HG03097 (cell line): ENCODE measurements around the gene RPL13A.
"Not testable (repeated sequence)": the region's sequence is repeated elsewhere in the genome, so short reads cannot be mapped to it uniquely, and the experiment has no call there.

ENCODE experiments used
- ATAC-seq: cut with Tn5 transposase; IDR thresholded peaks from one replicate; pipeline ENCODE4 v1.9.1; 2021; ENCODE audit not compliant: unreplicated experiment, low FRiP score

The RPL13A gene

DNA sequence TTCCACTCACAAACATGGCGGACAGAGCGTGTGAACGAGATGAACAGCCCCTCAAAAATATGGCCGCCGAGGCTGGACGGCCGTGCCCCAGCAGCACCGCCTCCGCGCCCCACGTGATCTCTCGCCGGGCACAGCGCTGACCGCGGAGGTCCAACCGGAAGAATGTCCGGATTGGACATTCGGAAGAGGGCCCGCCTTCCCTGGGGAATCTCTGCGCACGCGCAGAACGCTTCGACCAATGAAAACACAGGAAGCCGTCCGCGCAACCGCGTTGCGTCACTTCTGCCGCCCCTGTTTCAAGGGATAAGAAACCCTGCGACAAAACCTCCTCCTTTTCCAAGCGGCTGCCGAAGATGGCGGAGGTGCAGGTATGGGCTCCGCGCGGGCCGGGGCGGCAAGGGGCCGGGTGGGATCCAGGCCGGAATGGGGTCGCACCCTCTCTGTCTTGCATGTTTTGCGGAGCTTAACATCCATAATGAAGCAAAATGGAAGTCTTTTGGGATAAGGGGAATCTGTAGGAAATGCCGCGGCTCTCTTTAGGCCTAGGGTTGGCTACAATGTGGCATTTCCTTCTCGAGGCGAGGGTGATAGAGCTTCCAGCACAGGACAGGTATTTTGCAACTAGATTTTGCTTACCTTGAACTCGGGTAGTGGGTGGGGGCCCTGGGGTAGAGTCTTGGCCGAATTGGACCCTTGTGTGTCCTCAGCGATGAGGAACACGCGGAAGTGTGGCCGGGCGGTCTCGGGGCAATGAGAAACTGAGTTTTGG, at the start of gene RPL13A:
TSS of gene RPL13A (plus strand) at position 332 of the 769 bp plus-strand sequence. CDS start at position 354, 22 bp downstream.
- ATAC-seq, result peak; percentile 94

DNA sequence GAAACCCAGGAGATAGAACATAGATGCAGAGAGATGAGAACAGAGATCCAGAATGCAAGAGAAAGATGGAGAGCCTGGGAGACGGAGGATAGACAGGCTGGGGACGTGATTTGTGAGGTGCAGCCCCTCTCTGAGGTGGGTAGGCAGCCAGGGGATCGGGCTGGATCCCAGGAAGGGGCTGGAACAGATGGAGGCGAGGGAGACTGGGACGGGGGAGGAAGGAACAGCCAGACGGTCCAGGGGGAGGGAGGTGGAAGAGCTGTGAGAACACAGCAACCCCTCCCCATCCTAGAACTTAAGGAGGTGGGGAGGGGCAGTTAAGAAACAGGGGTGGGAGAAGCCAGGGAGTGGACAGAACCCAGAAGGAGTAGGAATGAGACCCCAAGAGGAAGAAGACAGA, 49.1 kb upstream of the RPL13A start:
- no peak for ATAC-seq

DNA sequence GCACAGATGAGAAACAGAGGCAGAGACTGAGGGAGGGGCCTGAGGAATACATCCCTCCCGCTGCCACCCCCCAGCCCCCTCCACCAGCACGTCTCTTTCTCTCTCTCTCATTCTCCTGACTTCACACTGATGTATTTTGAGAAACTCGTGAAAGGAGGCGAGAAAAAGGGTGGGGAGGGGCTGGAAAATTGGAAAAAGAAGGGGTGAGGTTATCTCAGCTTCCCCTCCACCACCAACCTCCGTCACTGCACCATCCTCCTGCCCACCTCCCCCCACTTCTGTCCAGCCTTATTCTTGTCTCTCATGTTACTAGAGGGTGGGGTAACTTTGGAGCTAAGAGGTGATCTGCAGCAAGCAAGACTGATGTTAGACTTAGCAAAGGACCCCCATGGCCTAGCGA, 47.6 kb upstream of the RPL13A start:
- ATAC-seq, result no peak

DNA sequence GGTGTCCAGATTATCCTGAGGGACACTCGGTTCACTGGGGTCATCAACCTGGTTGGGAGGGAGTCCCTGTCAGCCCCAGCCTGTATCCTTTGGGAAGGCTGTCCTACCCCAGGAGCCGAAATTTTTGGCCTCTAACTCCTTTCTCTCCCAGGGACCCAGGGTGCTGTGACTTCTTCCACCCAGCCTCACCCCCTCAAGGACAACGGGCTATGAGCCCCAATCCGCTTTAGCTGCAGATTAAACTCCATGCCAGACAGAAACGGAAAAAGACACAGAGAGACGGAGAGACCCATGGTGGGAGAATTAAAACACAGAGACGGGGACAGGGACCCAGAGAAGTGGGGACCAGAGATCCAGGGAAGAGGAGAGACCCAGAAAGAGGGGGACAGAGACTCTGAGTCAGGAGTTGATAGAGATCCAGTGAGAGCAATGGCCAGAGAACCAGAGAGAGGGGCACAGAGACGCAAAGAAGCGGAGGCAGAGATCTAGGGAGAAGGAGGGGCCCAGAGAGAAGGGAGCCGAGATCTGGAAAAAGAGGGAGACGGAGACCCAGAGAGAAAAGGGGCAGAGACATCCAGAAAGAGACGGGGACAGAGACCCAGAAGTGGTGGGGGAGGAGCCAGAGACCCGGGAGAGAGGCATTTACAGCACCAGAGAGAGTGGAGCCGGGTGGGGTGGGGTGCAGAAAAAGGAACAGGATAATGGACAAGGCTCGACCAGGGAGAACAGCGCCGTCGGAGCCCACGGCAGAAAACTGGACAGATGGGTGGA, 46.8 kb upstream of the RPL13A start:
- ATAC-seq, result no peak

DNA sequence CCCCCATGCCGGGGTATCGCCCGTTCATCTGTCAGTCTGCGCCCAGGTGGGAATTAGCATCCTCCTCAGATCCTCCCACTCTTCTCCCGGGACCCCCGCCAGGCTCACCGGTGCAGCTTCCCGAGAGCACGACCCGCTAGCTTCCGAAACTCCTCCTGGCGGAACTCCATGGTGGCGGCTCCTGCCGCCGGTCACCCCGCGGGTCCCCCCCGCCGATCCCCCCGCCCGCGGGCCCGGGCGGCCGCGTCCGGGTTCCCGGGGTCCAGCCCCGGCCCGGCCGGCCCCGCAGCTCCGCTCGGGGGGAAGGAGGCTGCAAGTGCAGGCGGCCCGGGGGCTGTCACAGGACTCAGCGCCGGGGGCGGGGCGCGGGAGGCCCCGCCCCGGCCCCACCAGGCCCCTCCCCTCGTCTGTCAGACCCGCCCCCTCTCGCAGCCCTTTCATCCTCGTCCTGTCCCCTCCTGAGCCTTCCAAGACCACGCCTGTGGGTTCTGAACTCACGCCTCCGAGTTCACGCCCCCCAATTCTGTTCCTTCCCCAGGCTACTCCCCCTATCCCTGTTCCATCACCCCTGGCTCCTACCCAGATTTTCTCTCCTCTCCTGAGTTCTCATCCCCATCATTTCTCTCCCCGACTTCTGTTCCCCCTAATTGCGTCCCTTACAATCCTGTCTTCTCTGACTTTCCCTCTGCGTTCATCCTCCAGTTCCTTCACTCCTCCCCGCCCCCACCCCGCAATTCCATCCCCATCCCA, 46.0 kb upstream of the RPL13A start, which contains the start of gene SLC17A7:
TSS of gene SLC17A7 (minus strand) at position 318 of the 750 bp plus-strand sequence. CDS start at position 170, 148 bp downstream.
- ATAC-seq, result no peak

DNA sequence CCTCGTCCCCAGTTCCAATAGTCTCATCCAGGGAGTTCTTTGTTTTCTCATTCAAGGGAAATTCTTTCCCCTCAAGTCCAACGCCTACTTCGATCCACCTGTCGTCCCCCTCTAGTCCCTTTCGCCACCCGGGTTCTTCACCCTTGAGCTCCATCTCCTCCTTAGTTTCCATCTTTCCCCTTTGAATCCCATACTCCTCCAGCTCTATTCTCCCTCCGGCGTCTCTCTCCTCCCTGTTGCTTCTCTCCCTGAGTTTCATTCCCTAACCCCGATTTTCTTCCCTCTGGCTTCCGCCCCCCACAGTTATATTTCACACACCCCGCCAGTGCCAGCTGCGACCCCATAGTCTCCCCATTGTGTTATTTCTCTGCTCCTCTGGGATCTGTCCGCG, 45.5 kb upstream of the RPL13A start:
- ATAC-seq, result no peak

DNA sequence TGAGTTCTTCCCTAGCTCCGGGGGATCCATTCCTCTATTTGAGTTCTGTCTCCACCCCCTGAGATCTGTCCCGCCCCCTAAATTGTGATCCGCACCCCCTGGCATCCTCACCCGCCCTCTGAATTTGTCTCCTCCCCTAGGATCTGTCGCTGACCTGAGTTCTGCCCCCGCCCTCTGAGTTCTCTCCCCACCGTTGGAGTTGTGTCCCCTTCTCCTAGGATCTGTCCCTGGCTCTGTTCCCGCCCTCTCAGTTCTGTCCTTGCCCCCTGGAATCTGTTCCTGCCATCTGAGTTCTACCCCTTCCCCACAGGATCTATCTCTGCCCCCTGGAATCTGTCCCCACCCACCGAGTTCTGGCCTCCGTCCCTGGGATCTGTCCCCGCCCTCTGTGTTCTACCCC, 45.1 kb upstream of the RPL13A start:
- ATAC-seq, result no peak

DNA sequence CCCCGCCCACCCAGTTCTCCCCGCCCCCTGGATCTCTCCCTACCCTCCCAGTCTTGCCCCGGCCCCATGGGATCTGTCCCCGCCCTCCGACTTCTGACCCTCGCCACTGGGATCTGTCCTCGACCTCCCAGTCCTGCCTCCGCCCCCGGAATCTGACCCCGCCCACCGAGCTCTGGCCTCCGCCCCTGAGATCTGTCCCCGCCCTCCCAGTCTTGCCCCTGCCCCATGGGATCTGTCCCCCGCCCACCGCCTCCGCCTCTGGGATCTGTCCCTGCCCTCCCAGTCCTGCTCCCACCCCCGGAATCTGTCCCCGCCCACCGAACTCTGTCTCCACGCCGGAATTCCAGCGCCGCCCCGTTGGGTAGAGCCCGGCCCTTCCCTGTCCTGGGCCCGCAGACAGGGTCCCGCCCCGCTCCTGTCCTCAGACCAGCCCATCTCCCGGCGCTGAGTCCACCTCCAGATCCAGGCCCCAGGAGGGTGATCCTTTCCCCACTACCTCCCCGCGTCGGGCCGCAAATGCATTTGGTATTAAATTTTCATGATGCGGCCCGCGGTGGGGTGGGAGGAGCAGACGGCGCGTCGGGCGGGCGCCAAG, 44.5 kb upstream of the RPL13A start:
- ATAC-seq, result no peak

DNA sequence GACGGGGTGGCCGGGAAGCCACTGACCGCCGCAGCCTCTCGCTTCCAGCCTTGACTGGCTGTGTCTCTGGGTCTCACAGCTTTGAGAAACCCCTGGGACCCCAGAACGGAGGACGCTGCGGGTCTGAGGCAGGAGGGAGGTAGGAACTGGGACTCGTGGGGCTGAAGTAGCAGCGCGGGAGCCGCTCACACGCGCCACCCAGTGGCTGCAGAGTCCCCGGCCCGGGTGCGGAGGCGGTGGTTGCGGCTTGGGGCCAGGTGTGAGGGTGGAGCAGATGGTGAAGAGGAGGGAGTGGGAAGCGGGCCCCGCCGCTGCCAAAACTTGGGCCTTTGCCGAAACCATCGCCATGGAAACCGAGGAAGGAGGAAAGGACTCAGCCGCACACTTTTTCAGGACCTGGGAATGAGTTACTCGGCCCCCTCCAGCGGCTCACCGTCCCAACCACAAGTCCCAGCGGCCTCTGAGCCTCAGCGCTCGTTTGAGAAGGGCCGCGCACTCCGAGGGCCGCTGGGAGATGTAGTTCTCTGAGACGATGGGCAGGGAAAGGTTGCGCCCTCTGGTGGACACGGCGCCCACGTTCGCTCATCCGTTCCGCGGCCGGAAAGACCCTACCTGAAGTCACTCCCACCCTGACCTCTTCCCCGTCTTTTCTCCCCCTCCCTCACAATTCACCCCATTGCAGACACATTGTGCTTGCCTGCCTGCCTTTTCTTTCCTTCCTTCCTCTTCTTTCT, 43.9 kb upstream of the RPL13A start:
- peak; percentile 73 for ATAC-seq

DNA sequence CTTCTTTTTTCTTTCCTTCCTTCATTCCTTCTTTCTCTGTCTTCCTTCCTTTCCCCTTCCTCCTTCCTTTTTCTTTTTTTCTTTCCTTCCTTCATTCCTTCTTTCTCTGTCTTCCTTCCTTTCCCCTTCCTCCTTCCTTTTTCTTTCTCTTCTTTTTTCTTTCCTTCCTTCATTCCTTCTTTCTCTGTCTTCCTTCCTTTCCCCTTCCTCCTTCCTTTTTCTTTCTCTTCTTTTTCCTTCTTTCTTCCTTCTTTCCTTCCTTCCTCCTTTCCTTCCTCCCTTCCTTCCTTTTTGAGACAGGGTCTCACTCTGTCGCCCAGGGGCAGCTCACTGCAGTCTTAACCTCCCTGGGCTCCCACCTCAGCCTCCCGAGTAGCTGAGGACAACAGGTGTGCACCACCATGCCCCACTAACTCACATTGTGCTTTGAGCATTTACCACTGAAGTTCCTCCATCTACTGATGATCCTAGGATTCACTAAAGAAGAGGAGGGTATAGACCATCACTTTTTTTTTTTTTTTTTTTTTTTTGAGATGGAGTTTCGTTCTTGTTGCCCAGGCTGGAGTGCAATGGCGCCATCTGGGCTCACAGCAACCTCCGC, 43.2 kb upstream of the RPL13A start:
- not testable (repeated sequence) for ATAC-seq

DNA sequence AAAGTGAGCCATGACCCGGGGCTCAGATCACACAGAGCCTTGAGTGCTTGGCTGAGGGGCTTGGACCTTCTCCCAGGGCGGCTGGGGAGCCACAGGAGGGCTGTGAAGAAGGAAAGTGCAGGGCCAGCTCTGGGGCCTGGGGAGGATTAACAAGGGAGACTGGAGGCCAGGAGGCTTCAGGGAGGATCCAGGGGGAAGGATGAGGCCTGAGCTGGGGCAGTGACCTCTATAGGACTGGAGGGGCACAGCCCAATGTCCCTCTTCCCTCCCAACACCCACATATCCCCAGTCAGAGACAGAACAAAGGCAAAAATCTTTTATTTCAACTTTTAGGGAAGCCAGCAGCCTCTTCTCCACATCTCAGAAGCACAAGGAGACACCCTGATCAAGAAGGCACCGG, 41.4 kb upstream of the RPL13A start:
- ATAC-seq, result no peak

DNA sequence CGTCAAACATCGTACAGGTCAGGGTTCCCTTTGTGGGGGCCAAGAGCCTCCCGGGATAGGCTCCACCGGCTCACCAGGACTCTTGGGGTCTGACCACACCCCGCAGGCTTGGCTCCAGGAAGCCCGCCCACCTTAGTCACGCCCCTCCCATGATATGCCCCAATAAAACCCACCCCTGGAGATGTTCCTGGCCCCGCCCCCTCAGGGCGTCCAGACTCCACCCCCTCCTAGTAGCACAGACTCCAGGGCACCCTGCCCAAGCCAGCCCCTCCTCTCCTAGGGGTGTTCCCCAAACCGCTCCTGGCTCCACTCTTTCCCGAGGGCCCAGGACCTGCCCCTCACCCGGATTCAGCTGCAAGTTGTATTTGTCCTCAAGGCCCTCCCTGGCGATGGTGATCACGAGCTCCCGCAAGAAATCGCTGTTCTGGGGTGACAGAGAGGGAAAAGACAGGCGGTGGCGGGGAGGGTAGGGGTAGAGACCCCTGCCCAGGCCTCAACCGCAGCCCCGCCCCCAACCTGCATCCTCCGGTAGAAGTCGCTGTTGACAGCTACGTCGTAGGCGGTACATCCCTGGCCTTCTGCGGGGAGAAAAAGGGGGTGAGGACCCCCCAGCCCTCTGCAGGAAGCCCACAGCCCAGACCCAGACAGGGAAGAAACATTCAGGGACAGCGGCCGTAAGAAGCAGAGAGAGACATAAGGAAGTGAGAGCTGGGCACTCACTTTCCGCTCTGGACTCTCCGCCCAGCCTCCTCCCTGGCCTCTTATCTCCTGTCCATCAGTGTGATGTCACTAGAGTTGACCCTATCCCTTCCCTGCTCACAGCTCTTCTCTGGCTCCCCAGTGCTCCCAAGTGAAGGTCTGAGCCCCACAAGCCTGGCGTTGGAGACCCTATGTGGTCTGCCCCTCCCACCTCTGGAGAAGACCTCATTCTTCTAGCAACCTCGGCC, 39.6 kb upstream of the RPL13A start:
- no peak for ATAC-seq

DNA sequence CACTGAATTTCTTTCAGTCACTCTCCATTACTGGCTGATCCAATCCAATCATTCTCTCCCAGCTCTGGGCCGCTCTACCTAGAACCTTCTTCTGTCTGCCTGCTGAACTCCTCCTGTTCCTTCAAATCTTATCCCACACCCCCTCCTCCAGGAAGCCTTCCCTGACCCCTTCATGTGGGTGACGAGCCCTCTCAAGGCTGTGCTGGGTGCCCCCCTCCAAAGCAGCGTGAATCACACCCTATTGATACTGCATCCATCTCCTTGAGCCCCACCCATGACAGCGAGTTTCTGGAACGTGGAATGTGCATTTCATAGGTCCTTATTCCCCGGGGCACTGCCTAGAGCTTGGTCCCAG, 39.0 kb upstream of the RPL13A start:
- ATAC-seq, result no peak

DNA sequence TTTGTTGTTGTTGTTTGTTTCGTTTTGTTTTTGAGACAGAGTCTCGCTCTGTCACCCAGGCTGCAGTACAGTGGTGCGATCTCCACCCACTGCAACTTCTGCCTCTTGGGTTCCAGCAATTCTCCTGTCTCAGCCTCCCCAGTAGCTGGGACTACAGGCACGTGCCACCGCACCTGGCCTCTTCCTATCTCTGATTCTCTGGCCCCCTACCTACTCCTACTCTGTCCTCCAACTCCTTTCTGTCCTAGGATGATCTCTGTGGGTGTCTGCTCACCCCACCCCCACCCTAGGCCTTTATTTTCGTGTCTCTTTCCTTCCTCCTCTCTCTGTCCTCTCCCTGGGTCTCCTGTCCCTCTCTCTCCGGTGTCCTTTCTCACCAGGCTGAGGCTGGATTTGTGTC, 37.0 kb upstream of the RPL13A start:
- no peak for ATAC-seq

DNA sequence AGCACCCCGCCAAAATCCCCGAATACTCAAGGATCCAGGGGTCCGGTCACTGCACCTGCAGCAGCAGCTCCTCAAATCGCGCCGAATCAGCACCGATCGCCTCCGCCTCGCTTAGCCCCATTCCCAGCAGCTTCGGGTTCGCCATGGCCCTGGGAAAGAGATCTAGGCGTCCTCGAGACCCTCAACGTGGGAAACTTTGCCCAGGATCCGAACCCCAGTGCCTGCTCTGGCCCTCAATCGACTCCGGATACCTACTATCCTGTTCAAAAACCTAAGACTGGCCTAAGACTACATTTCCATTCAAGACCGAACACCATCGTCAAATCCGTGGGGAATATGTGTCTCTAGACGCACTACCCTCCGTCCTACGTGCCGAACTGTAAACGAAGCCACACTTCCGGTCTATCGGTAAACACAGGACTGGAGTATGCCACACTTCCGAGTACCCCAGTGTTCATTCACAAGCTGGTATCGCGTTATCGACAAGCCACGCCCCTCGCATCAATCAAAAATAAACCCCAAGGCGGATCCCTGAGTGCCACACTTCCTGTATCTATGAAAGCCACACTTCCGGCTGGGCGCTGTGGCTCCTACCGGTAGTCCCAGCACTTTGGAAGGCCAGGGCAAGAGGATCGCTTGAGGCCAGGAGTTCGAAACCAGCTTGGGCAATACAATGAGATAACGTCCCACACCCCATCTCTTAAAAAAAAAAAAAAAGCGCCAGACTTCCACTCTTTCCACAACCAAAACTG, 35.8 kb upstream of the RPL13A start, which contains the start of gene PIH1D1:
TSS of gene PIH1D1 (minus strand) at position 385 of the 752 bp plus-strand sequence. CDS start at position 145, 240 bp downstream.
- peak; percentile 46 for ATAC-seq

DNA sequence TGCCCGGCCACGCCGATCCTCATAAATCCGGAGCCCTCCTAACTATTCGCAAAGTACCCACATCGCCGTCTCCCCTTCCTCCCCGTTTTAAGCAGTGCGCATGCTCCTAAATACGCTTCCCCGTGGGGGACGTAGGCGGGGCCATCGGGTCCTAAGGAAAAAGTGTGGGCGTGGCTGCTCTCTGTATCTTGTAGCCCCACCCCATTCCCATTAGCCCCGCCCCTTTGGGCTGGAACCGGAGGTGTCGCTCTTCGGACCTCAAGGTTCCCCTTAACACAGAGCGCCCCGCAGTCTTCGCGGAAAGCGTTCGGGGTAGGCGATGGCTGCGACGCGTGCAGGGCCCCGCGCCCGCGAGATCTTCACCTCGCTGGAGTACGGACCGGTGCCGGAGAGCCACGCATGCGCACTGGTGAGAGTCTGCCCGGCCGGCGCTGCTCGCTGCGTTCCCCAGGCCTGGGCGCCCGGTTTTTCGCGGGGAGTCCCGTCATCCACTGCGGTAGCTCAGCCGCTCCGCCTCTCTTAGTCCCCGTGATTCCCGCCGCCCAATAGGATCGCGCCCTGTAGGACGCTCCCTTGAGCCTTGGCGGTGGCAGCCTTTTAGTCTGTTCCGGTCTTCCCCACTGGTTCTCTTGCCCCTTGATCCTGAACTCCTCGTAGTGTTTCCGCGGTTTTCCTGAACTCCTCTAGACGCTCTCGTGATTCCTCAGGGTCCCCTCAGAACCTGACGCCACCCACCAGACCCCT, 34.2 kb upstream of the RPL13A start, which contains the start of gene ALDH16A1:
TSS of gene ALDH16A1 (plus strand) at position 213 of the 744 bp plus-strand sequence. CDS start at position 320, 107 bp downstream.
- peak; percentile 79 for ATAC-seq

DNA sequence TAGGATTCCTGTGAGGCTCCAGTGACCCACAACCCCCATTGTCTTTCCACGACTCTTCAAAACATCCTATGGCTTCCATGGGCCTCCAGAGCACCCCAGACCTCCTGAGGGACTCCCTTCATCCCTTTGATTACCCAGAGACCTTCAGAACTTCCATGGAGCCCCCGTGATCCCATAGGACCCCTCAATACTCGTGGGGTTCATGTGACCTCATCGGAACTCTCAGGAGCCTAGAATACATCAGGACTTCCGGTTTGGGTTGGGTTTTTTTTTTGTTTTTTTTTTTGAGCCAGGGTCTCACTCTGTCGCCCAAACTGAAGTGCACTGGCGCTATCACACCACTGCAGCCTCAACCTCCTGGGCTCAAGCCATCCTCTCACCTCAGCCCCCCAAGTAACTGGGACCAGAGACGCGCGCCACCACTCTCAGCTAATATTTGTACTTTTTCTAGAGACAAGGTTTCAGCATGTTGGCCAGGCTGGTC, 33.6 kb upstream of the RPL13A start:
- no peak for ATAC-seq
